Suprapubic skin (tissue), 4 donors: ENCODE data around the gene TSLP.

Experiments used
- POLR2A ChIP-seq, 2 donors: fragments of 450-650 bp; IDR thresholded peaks; one replicate each; pipeline ENCODE4 v1.6.1; 2017; ENCODE audit warnings: antibody characterized with exemption in 2 of 2, mild to moderate bottlenecking in 2 of 2, moderate library complexity in 2 of 2
- POLR2AphosphoS5 ChIP-seq, 3 donors: sonication (generic); formaldehyde crosslinking; IDR thresholded peaks; one replicate each; pipeline ENCODE4 v1.6.1; 2017; ENCODE audit warnings: antibody characterized with exemption in 3 of 3
- TF ChIP-seq, protein P1 (sequence below), 2 donors: fragments of 200-600 bp in 1 of 2; fragments of 450-650 bp in 1 of 2; sonication (generic) in 1 of 2; IDR thresholded peaks; one replicate each; pipeline ENCODE4 v1.5.1; 2016 to 2019; ENCODE audit warnings: antibody characterized with exemption in 2 of 2, mild to moderate bottlenecking in 1 of 2, moderate library complexity in 1 of 2

DNA sequence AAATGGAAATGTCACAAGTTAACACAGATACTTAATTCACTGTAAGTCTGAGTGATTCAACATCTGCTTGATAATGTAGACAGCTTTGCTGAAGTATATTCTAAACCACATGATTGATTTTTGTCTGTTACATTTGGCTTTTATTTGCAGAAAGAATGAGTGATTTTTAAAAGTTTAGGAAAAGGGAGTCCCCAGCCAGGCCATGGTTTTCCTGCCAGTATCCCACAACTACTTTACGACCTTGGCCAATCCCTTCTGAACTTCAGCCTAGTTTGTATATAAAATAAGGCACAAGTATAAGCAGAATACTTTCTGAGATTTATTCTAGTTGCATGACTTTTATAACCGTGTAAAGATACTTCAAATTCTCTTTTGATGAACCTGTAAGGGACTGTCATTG, 47.7 kb downstream of the TSLP start:
- TF ChIP-seq, protein P1, sequence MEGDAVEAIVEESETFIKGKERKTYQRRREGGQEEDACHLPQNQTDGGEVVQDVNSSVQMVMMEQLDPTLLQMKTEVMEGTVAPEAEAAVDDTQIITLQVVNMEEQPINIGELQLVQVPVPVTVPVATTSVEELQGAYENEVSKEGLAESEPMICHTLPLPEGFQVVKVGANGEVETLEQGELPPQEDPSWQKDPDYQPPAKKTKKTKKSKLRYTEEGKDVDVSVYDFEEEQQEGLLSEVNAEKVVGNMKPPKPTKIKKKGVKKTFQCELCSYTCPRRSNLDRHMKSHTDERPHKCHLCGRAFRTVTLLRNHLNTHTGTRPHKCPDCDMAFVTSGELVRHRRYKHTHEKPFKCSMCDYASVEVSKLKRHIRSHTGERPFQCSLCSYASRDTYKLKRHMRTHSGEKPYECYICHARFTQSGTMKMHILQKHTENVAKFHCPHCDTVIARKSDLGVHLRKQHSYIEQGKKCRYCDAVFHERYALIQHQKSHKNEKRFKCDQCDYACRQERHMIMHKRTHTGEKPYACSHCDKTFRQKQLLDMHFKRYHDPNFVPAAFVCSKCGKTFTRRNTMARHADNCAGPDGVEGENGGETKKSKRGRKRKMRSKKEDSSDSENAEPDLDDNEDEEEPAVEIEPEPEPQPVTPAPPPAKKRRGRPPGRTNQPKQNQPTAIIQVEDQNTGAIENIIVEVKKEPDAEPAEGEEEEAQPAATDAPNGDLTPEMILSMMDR (IDR thresholded peaks at IDR 0.05), result no peak
- TF ChIP-seq POLR2AphosphoS5 (IDR thresholded peaks at IDR 0.05) (no peak), POLR2A (IDR thresholded peaks at IDR 0.05) (no peak)
